HepG2 (cell line): Measurements from ENCODE around the gene DHX8. TPM values are rescaled to one million over a fixed set of nuclear protein-coding genes. Genes with fewer than 3 reads are reported as not detected.

ENCODE experiments used
- ATAC-seq: fragments of 200-7000 bp; cut with Tn5 transposase; 3 replicates; pipeline ENCODE4 v1.9.1; 2020; ENCODE audit warnings: mild to moderate bottlenecking, moderate library complexity
- BruUV-seq: library from RNA; stranded (reverse); fragments of 400-500 nt; replicated peaks from 2 replicates; lab custom pipeline; 2021; lab: Mats Ljungman, UMichigan
- CTCF ChIA-PET: fragments of 300-600 bp; formaldehyde crosslinking; extraction: SDS; loops from one replicate; lab custom pipeline; 2021; ENCODE audit warnings: low total read pairs, inconsistent platforms, low intra/inter-chr PET ratio; lab: Yijun Ruan, JAX
- POLR2A ChIA-PET: fragments of 350-600 bp; sonication (Branson Sonifier 250); formaldehyde crosslinking; loops from one replicate; lab custom pipeline; 2020; ENCODE audit warnings: antibody characterized with exemption, inconsistent platforms; lab: Yijun Ruan, JAX
- DNase-seq: peaks from one replicate; pipeline ENCODE4 v3.0.0-alpha.2; 2015; ENCODE audit warnings: low spot score
- FAIRE-seq: peaks from 3 replicates; lab custom pipeline; 2011; peaks lifted over from hg19 to GRCh38; lab: Jason Lieb, UNC
- H2AFZ ChIP-seq: one replicate; pipeline ENCODE4 v1.6.1; 2011; ENCODE audit warnings: low read length, inconsistent platforms
- H3K27ac ChIP-seq: fragments of 300-600 bp; 3 replicates; pipeline ENCODE4 v1.8.0; 2011; ENCODE audit warnings: mixed run types, mild to moderate bottlenecking, mixed read lengths, low read length, inconsistent platforms; ENCODE audit not compliant: insufficient read depth; ENCODE audit errors: extremely low read length
- H3K27me3 ChIP-seq, 2 experiments: fragments of 200-600 bp in 1 of 2; 2 replicates in 1 of 2; 3 replicates in 1 of 2; pipeline versions ENCODE4 v1.6.0 to v1.8.0; 2011; ENCODE audit warnings: low read length in 2 of 2, mild to moderate bottlenecking in 2 of 2, moderate library complexity in 2 of 2, inconsistent platforms in 1 of 2; ENCODE audit not compliant: insufficient read depth in 2 of 2, control insufficient read depth in 1 of 2
- H3K36me3 ChIP-seq, 2 experiments: fragments of 200-600 bp in 1 of 2; replicated peaks in 1 of 2; 2 replicates in 1 of 2; 3 replicates in 1 of 2; pipeline versions ENCODE4 v1.5.1 to v1.8.0; 2011; ENCODE audit warnings: low read length in 2 of 2, inconsistent platforms in 1 of 2; ENCODE audit not compliant: insufficient read depth in 2 of 2, control insufficient read depth in 1 of 2
- H3K4me1 ChIP-seq: 2 replicates; pipeline ENCODE4 v1.5.1; 2012; ENCODE audit warnings: low read length, inconsistent platforms; ENCODE audit not compliant: insufficient read depth
- H3K4me2 ChIP-seq: 2 replicates; pipeline ENCODE4 v1.6.0; 2011; ENCODE audit warnings: low read depth, low read length, inconsistent platforms
- H3K4me3 ChIP-seq, 3 experiments: fragments of 200-600 bp in 1 of 3; sonication (generic), shearing (Covaris generic) in 1 of 3; replicated peaks in 1 of 3; 2 replicates each; pipeline ENCODE4 v1.5.1; 2011 to 2016; ENCODE audit warnings: low read length in 3 of 3, inconsistent platforms in 2 of 3, low read depth in 2 of 3, mild to moderate bottlenecking in 2 of 3, control low read depth in 1 of 3, mixed read lengths in 1 of 3; ENCODE audit not compliant: insufficient read depth in 1 of 3
- H3K79me2 ChIP-seq: one replicate; pipeline ENCODE4 v1.6.1; 2011; ENCODE audit warnings: low read length, inconsistent platforms; ENCODE audit not compliant: insufficient read depth
- H3K9ac ChIP-seq: 2 replicates; pipeline ENCODE4 v1.6.0; 2011; ENCODE audit warnings: mild to moderate bottlenecking, low read depth, low read length, inconsistent platforms; ENCODE audit not compliant: insufficient read depth
- H3K9me3 ChIP-seq: 2 replicates; pipeline ENCODE4 v1.5.1; 2012; ENCODE audit warnings: mild to moderate bottlenecking, low read length
- H4K20me1 ChIP-seq: 2 replicates; pipeline ENCODE4 v1.6.0; 2011; ENCODE audit warnings: inconsistent platforms, mild to moderate bottlenecking, low read length, moderate library complexity; ENCODE audit not compliant: insufficient read depth
- CBFB ChIP-seq: sonication (generic); formaldehyde crosslinking; IDR thresholded peaks from 2 replicates; pipeline ENCODE4 v1.4.0; 2020; ENCODE audit warnings: missing genetic modification reagents
- CSRNP1 ChIP-seq: sonication (generic); formaldehyde crosslinking; IDR thresholded peaks from 2 replicates; pipeline ENCODE4 v1.8.1; 2023; ENCODE audit warnings: mild to moderate bottlenecking, missing genetic modification reagents
- CSRNP2 ChIP-seq: sonication (generic); formaldehyde crosslinking; conservative IDR thresholded peaks from 2 replicates; pipeline ENCODE4 v1.8.0; 2022; ENCODE audit warnings: low read depth, missing genetic modification reagents
- CTCF ChIP-seq: sonication (generic); formaldehyde crosslinking; IDR thresholded peaks from 2 replicates; pipeline ENCODE4 v1.5.0; 2020; ENCODE audit warnings: mild to moderate bottlenecking, missing genetic modification reagents, moderate library complexity
- HOXA7 ChIP-seq: sonication (generic); formaldehyde crosslinking; IDR thresholded peaks from 2 replicates; pipeline ENCODE4 v1.8.1; 2022; ENCODE audit warnings: mild to moderate bottlenecking, missing genetic modification reagents, moderate library complexity
- HOXD1 ChIP-seq: sonication (generic); formaldehyde crosslinking; IDR thresholded peaks from 2 replicates; pipeline ENCODE4 v1.5.0; 2020; ENCODE audit warnings: missing genetic modification reagents
- MIER3 ChIP-seq: IDR thresholded peaks from 2 replicates; pipeline ENCODE4 v1.6.1; 2016; ENCODE audit warnings: missing compliant biosample characterization, borderline replicate concordance
- NKX3-1 ChIP-seq: sonication (generic); formaldehyde crosslinking; IDR thresholded peaks from 2 replicates; pipeline ENCODE4 v1.5.0; 2020; ENCODE audit warnings: missing genetic modification reagents
- RBM39 ChIP-seq: fragments of 200-400 bp; formaldehyde crosslinking; IDR thresholded peaks from one replicate; pipeline ENCODE4 v1.6.1; 2018; ENCODE audit warnings: antibody characterized with exemption, mild to moderate bottlenecking, low read depth, low read length; ENCODE audit not compliant: poor library complexity, severe bottlenecking
- REXO4 ChIP-seq: sonication (generic); formaldehyde crosslinking; IDR thresholded peaks from 2 replicates; pipeline ENCODE4 v1.8.0; 2022; ENCODE audit warnings: missing genetic modification reagents, mild to moderate bottlenecking, borderline replicate concordance
- SKI ChIP-seq: fragments of 450-650 bp; IDR thresholded peaks from one replicate; pipeline ENCODE4 v1.6.1; 2018; ENCODE audit warnings: mild to moderate bottlenecking; ENCODE audit not compliant: partially characterized antibody
- SOX13 ChIP-seq, 3 experiments: fragments of 450-650 bp in 1 of 3; sonication (generic) in 1 of 3; formaldehyde crosslinking in 1 of 3; IDR thresholded peaks in 2 of 3; conservative IDR thresholded peaks in 1 of 3; 2 replicates each; pipeline versions ENCODE4 v1.5.0 to v1.6.1; 2016 to 2020; ENCODE audit warnings: antibody characterized with exemption in 1 of 3, mild to moderate bottlenecking in 1 of 3, missing compliant biosample characterization in 1 of 3, missing genetic modification reagents in 1 of 3, moderate library complexity in 1 of 3
- SRF ChIP-seq: IDR thresholded peaks from 2 replicates; pipeline ENCODE4 v1.6.1; 2011; ENCODE audit warnings: mild to moderate bottlenecking, low read depth, low read length, moderate library complexity
- SRSF1 ChIP-seq: fragments of 200-400 bp; formaldehyde crosslinking; optimal IDR thresholded peaks from 2 replicates; pipeline ENCODE3; 2017; ENCODE audit warnings: mild to moderate bottlenecking, low read depth, low read length, moderate library complexity
- TOPORS ChIP-seq: sonication (generic); formaldehyde crosslinking; IDR thresholded peaks from 2 replicates; pipeline ENCODE4 v1.8.0; 2023; ENCODE audit warnings: mild to moderate bottlenecking, missing genetic modification reagents
- WIZ ChIP-seq: sonication (generic); formaldehyde crosslinking; IDR thresholded peaks from 2 replicates; pipeline ENCODE4 v1.5.1; 2020; ENCODE audit warnings: mild to moderate bottlenecking, missing genetic modification reagents
- ZFP36L1 ChIP-seq: sonication (generic); formaldehyde crosslinking; IDR thresholded peaks from 2 replicates; pipeline ENCODE4 v1.8.0; 2022; ENCODE audit warnings: mild to moderate bottlenecking, missing genetic modification reagents, moderate library complexity
- ZFYVE20 ChIP-seq: sonication (generic); formaldehyde crosslinking; IDR thresholded peaks from 2 replicates; pipeline ENCODE4 v1.8.0; 2023; ENCODE audit warnings: low read depth, mild to moderate bottlenecking, moderate library complexity, missing genetic modification reagents, borderline replicate concordance
- ZNF552 ChIP-seq: sonication (generic); formaldehyde crosslinking; IDR thresholded peaks from 2 replicates; pipeline ENCODE4 v1.9.0; 2022; ENCODE audit warnings: missing genetic modification reagents, mild to moderate bottlenecking, borderline replicate concordance
- ZNF619 ChIP-seq: sonication (generic); formaldehyde crosslinking; IDR thresholded peaks from 2 replicates; pipeline ENCODE4 v1.4.0; 2020; ENCODE audit warnings: mild to moderate bottlenecking, missing genetic modification reagents
- WGBS: methylation state at CpG from one replicate; pipeline ENCODE4 v1.1.6; 2017; ENCODE audit warnings: low lambda C conversion rate; 5-methylcytosine and 5-hydroxymethylcytosine counted together
- in situ Hi-C: cut with HindIII; loops from 2 replicates; pipeline ENCODE4 v1.10.0; 2017; ENCODE audit warnings: low pct_unique_long_range_greater_than_20kb; ENCODE audit not compliant: extremely low pct_ligation_motif_present
- intact Hi-C: fragments of 100-400 bp; cut with micrococcal nuclease; formaldehyde crosslinking; loops from one replicate; pipeline ENCODE4 v1.10.0; 2022; ENCODE audit not compliant: unreplicated experiment
- polyA plus RNA-seq, 8 experiments: library from polyadenylated mRNA; depleted of rRNA in 3 of 8; stranded (reverse) in 7 of 8; unstranded in 1 of 8; fragments of >200 nt; fragmentation: Illumina TruSeq in 4 of 8; extraction: Trizol in 4 of 8; gene quantifications; 2 replicates each; pipeline versions ENCODE4 v1.2.1 to v1.2.3, GENCODE V29; 2011 to 2016; ENCODE audit warnings: low read depth in 4 of 8, missing spikeins in 1 of 8, mixed read lengths in 1 of 8; ENCODE audit not compliant: insufficient read depth in 1 of 8
- total RNA-seq, 5 experiments: library from RNA; depleted of rRNA; stranded (reverse); fragments of >200 nt; fragmentation: Illumina TruSeq; extraction: Trizol; gene quantifications; 2 replicates each; pipeline ENCODE4 v1.2.3, GENCODE V29; 2016; ENCODE audit warnings: low read depth in 1 of 5

DHX8 gene
- total and polyA plus RNA-seq, 2 of the 13 experiments (the other 11 are each of a cell fraction or from before 2014, with no cell fraction given): 24.8 to 48.9 TPM

GRCh38 chr17:43529947-43530287 is 46.1 kb downstream of the DHX8 start:
- no peak for ATAC-seq
- Histone ChIP-seq H3K36me3 (peaks cover 16 to 44% of the 10 kb centered on the region in 2 experiments), H3K4me2 (peak overlapping the region; percentile 87), H3K4me1 (peaks cover 97% of the 10 kb centered on the region), H3K79me2 (peaks cover 10% of the 10 kb centered on the region), H4K20me1 (no peaks in the 10 kb centered on the region), H3K27me3 (no peaks in the 10 kb centered on the region), H3K4me3 (peak overlapping the region in 2 of 3 experiments; percentile 26 to 58; a peak in 4 of 6 replicates), H3K27ac (peak overlapping the region; percentile 96), H3K9me3 (no peaks in the 10 kb centered on the region), H3K9ac (peak overlapping the region; percentile 81), H2AFZ (no peak overlapping the region)
- CTCF ChIA-PET: no interaction called here
- intact Hi-C loops (loop anchor here (1.0 to 10.0 kb wide), 4 partner anchors 10 to 235 kb away; no protein-coding TSS in a partner anchor), in situ Hi-C loops (loop anchor here (5.0 kb wide), 1 partner anchor 42 kb away; no protein-coding TSS in a partner anchor)
- no peak for DNase-seq
- POLR2A ChIA-PET: interaction anchor here (1.1 to 23.9 kb wide), 14 partner anchors 8 to 169 kb away, joined by 3 to 1546 read pairs (median 8); partner anchors contain the start of genes ARL4D, DHX8 and ETV4
- FAIRE-seq: no peak
- BruUV-seq: no TSS peak
- WGBS: 86% methylated on average over 6 of the region's 6 CpGs
- no peak for TF ChIP-seq CBFB (CRISPR knock-in tag)
- no peak for TF ChIP-seq TOPORS (CRISPR knock-in tag)
- no peak for TF ChIP-seq HOXA7
- TF ChIP-seq ZNF619 (CRISPR knock-in tag): 0 out of 2 replicates have a peak, but pooled peaks have one; percentile 25
- TF ChIP-seq SRSF1: peak; percentile 81
- TF ChIP-seq CSRNP2 (CRISPR knock-in tag): 0 out of 2 replicates have a peak, but pooled peaks have one; percentile 28
- no peak for TF ChIP-seq SKI
- no peak for TF ChIP-seq SRF
- no peak for TF ChIP-seq NKX3-1 (CRISPR knock-in tag)
- no peak for TF ChIP-seq SOX13 (IDR thresholded peaks at IDR 0.05)
- no peak for TF ChIP-seq SOX13 (CRISPR knock-in tag; conservative IDR thresholded peaks at IDR 0.05 in 1 of 2, IDR thresholded peaks at IDR 0.05 in 1 of 2)
- peak; percentile 15 for TF ChIP-seq RBM39
- no peak for TF ChIP-seq ZNF552 (CRISPR knock-in tag)
- no peak for TF ChIP-seq CSRNP1 (CRISPR knock-in tag)
- no peak for TF ChIP-seq ZFYVE20 (CRISPR knock-in tag)
- no peak for TF ChIP-seq REXO4 (CRISPR knock-in tag)
- no peak for TF ChIP-seq CTCF (CRISPR knock-in tag)
- no peak for TF ChIP-seq ZFP36L1 (CRISPR knock-in tag)
- TF ChIP-seq MIER3 (CRISPR knock-in tag): no peak
- 0 out of 2 replicates have a peak, but pooled peaks have one; percentile 46 for TF ChIP-seq HOXD1 (CRISPR knock-in tag)
- TF ChIP-seq WIZ: 0 out of 2 replicates have a peak, but pooled peaks have one; percentile 39
